Thyroid gland (tissue), 4 donors: Measurements from ENCODE around the gene IFFO2. TPM values are rescaled to one million over a fixed set of nuclear protein-coding genes. Genes with fewer than 3 reads are reported as not detected.

Experiments used
- DNase-seq, 2 donors: peaks; one replicate each; pipeline ENCODE4 v3.0.0-alpha.2; 2019
- H3K27ac ChIP-seq, 3 donors: fragments of 200-600 bp; sonication (generic); 1 replicate in 2 of 3; 2 replicates in 1 of 3; pipeline ENCODE4 v1.5.1; 2016 to 2019; ENCODE audit warnings: mild to moderate bottlenecking in 1 of 3, moderate library complexity in 1 of 3
- H3K27me3 ChIP-seq: fragments of 200-600 bp; sonication (generic); one replicate; pipeline ENCODE4 v1.5.1; 2019
- H3K36me3 ChIP-seq, 2 donors: fragments of 200-600 bp; sonication (generic); one replicate each; pipeline ENCODE4 v1.5.1; 2016 to 2019
- H3K4me1 ChIP-seq, 2 donors: fragments of 200-600 bp; sonication (generic); one replicate each; pipeline ENCODE4 v1.5.1; 2017 to 2019
- H3K4me3 ChIP-seq, 3 donors: fragments of 200-600 bp; sonication (generic); replicated peaks in 1 of 3; 1 replicate in 2 of 3; 2 replicates in 1 of 3; pipeline ENCODE4 v1.5.1; 2016; ENCODE audit warnings: mild to moderate bottlenecking in 1 of 3
- H3K9me3 ChIP-seq: fragments of 200-600 bp; sonication (generic); one replicate; pipeline ENCODE4 v1.5.1; 2017
- POLR2A ChIP-seq, 2 donors: fragments of 450-650 bp; IDR thresholded peaks; one replicate each; pipeline ENCODE4 v1.6.1; 2017; ENCODE audit warnings: antibody characterized with exemption in 2 of 2, mild to moderate bottlenecking in 2 of 2, moderate library complexity in 1 of 2
- WGBS, 2 donors: methylation state at CpG; one replicate each; pipeline ENCODE4 v1.1.5; 2017; 5-methylcytosine and 5-hydroxymethylcytosine counted together
- intact Hi-C: fragments of 100-400 bp; cut with DNase I; formaldehyde crosslinking; loops from one replicate; pipeline ENCODE4 v1.15.1; 2023
- total RNA-seq, 4 donors: library from RNA; depleted of rRNA; stranded (reverse); fragments of >200 nt; gene quantifications; one replicate each; pipeline ENCODE4 v1.2.3, GENCODE V29; 2016
- TF ChIP-seq, protein P1 (sequence below), 6 experiments: fragments of 200-600 bp in 3 of 6; fragments of 450-650 bp in 3 of 6; sonication (generic) in 3 of 6; IDR thresholded peaks; one replicate each; pipeline ENCODE4 v1.5.1; 2016 to 2019; ENCODE audit warnings: antibody characterized with exemption in 6 of 6, mild to moderate bottlenecking in 2 of 6, inconsistent platforms in 1 of 6, moderate library complexity in 1 of 6

Gene IFFO2
- total RNA-seq, 4 donors from 2014 or later: 7.2 to 11.3 (median 10.1) TPM

DNA sequence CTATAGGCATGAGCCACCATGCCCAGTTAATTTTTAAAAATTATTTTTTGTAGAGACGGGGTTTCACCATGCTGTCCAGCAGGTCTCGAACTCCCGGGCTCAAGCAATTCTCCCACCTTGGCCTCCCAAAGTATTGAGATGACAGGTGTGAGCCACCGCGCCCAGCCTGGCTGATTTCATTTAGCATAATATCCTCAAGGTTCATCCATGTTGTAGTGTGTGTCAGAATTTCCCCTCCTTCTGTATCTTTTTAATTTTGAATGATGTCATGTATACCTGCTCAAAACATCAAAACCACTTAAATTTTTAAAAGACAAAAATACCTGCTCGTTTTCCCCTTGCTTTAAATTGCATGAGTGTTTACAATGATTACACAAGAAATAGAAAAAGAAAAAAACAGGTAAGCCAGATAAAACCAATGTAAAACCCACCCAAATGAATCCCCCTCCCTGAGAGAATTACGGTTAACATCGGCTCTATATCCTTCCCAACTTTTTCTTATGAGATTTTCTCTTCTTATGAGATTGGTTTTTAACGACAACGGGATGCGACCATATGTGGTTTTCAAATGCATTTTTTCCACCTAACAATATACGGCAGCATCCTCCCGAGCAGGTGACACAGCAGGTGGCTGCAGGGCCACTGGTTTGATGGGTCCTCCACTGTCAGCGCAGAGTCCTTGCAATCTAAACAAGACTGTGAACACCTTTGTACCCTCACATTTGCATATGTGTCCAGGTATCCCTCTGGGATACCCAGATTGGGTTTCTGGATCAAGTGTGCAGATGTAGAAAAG is 22.1 kb downstream of the IFFO2 start:
- H3K4me1 ChIP-seq: peaks cover 34 to 72% of the 10 kb centered on the region in 2 donors
- intact Hi-C loops: no loop called here
- H3K27me3 ChIP-seq: no peaks in the 10 kb centered on the region
- H3K4me3 ChIP-seq: no peak overlapping the region
- WGBS, 2 donors: 84 to 87% methylated on average over 14 of the region's 14 CpGs
- TF ChIP-seq, protein P1, sequence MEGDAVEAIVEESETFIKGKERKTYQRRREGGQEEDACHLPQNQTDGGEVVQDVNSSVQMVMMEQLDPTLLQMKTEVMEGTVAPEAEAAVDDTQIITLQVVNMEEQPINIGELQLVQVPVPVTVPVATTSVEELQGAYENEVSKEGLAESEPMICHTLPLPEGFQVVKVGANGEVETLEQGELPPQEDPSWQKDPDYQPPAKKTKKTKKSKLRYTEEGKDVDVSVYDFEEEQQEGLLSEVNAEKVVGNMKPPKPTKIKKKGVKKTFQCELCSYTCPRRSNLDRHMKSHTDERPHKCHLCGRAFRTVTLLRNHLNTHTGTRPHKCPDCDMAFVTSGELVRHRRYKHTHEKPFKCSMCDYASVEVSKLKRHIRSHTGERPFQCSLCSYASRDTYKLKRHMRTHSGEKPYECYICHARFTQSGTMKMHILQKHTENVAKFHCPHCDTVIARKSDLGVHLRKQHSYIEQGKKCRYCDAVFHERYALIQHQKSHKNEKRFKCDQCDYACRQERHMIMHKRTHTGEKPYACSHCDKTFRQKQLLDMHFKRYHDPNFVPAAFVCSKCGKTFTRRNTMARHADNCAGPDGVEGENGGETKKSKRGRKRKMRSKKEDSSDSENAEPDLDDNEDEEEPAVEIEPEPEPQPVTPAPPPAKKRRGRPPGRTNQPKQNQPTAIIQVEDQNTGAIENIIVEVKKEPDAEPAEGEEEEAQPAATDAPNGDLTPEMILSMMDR (IDR thresholded peaks at IDR 0.05): no peak
- TF ChIP-seq POLR2A (IDR thresholded peaks at IDR 0.05): no peak
- H3K36me3 ChIP-seq: no peaks in the 10 kb centered on the region
- no peak for DNase-seq
- no peak overlapping the region for H3K27ac ChIP-seq
- H3K9me3 ChIP-seq: no peaks in the 10 kb centered on the region

GRCh38 chr1:18932879-18933278 is 23.6 kb downstream of the IFFO2 start:
- Histone ChIP-seq H3K4me3 (no peak overlapping the region), H3K27ac (peak overlapping the region; percentile 44 to 73 (median 72)), H3K36me3 (no peaks in the 10 kb centered on the region), H3K4me1 (peaks cover 21 to 63% of the 10 kb centered on the region in 2 donors), H3K9me3 (no peaks in the 10 kb centered on the region), H3K27me3 (no peaks in the 10 kb centered on the region)
- WGBS, 2 donors: 20 to 21% methylated on average over 4 to 7 of the region's 7 CpGs
- intact Hi-C loops: no loop called here
- TF ChIP-seq POLR2A (IDR thresholded peaks at IDR 0.05): no peak
- TF ChIP-seq, protein P1 (IDR thresholded peaks at IDR 0.05): no peak
- peak; percentile 77 to 78 for DNase-seq

DNA sequence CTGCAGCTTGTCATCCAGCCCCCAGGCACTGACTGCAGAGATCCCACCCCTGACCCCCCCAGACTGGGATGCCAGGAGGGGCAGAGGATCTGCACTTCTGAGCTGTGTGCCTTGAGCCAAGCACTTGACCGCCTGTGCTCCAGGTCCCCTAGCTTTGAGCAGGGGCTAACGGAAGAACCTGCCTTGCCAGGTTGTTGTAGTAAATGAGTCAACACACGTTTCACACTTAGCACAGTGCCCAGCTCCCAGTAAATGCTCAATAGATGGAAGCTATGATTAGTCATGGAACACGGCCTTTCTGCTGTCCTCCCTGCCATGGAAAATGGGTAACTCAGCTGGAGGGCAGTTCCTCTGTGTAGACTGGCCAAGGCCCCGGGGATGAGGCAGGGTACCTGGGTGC is 24.1 kb downstream of the IFFO2 start:
- DNase-seq: peak; percentile 70 to 75
- H3K27ac ChIP-seq: peak overlapping the region; percentile 44 to 73 (median 72)
- WGBS, 2 donors: 29 to 37% methylated on average over 2 to 3 of the region's 5 CpGs
- H3K4me1 ChIP-seq: peaks cover 21 to 63% of the 10 kb centered on the region in 2 donors
- no peak overlapping the region for H3K4me3 ChIP-seq
- H3K9me3 ChIP-seq: no peaks in the 10 kb centered on the region
- no peaks in the 10 kb centered on the region for H3K36me3 ChIP-seq
- TF ChIP-seq POLR2A (IDR thresholded peaks at IDR 0.05): no peak
- TF ChIP-seq, protein P1 (IDR thresholded peaks at IDR 0.05): no peak
- no peaks in the 10 kb centered on the region for H3K27me3 ChIP-seq
- intact Hi-C loops: no loop called here

GRCh38 chr1:18931730-18932129 is 24.7 kb downstream of the IFFO2 start:
- H3K27me3 ChIP-seq: no peaks in the 10 kb centered on the region
- H3K9me3 ChIP-seq: no peaks in the 10 kb centered on the region
- DNase-seq: peak; percentile 44 to 47
- intact Hi-C loops: no loop called here
- peaks cover 27 to 63% of the 10 kb centered on the region in 2 donors for H3K4me1 ChIP-seq
- H3K27ac ChIP-seq: peak overlapping the region in 2 of 3 donors; percentile 72 to 73
- TF ChIP-seq POLR2A (IDR thresholded peaks at IDR 0.05): no peak
- TF ChIP-seq, protein P1 (IDR thresholded peaks at IDR 0.05): no peak
- 53 to 54% methylated on average over 10 of the region's 10 CpGs for WGBS, 2 donors
- no peak overlapping the region for H3K4me3 ChIP-seq
- H3K36me3 ChIP-seq: no peaks in the 10 kb centered on the region

GRCh38 chr1:18929686-18930085 is 26.8 kb downstream of the IFFO2 start:
- H3K36me3 ChIP-seq: no peaks in the 10 kb centered on the region
- H3K27me3 ChIP-seq: no peaks in the 10 kb centered on the region
- H3K27ac ChIP-seq: no peak overlapping the region
- TF ChIP-seq POLR2A (IDR thresholded peaks at IDR 0.05): no peak
- TF ChIP-seq, protein P1 (IDR thresholded peaks at IDR 0.05): no peak
- no peak for DNase-seq
- intact Hi-C loops: no loop called here
- 55 to 94% methylated on average over 3 to 5 of the region's 7 CpGs for WGBS, 2 donors
- peaks cover 34 to 71% of the 10 kb centered on the region in 2 donors for H3K4me1 ChIP-seq
- no peak overlapping the region for H3K4me3 ChIP-seq
- no peaks in the 10 kb centered on the region for H3K9me3 ChIP-seq
